Measurements from ENCODE around the gene LRIF1.

DNA sequence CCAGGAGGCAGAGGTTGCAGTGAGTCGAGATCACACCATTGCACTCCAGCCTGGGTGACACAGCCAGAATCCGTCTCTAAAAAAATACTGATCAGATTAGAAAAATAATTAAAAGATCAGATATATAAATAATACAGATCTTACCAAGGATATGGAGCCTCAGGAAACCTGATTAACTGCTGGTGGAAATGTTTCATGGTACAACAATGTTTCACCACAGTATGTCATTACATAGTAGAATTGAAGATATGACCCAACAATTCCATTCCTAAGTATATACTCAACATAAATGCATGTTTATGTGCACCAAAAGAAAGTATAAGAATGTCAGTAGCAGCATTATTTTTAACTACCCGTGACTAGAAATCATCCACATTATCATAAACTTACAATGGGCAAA, 49.0 kb downstream of the LRIF1 start:
- no peak for TF ChIP-seq CHD4 (IDR thresholded peaks at IDR 0.05)
- TF ChIP-seq, protein P1, sequence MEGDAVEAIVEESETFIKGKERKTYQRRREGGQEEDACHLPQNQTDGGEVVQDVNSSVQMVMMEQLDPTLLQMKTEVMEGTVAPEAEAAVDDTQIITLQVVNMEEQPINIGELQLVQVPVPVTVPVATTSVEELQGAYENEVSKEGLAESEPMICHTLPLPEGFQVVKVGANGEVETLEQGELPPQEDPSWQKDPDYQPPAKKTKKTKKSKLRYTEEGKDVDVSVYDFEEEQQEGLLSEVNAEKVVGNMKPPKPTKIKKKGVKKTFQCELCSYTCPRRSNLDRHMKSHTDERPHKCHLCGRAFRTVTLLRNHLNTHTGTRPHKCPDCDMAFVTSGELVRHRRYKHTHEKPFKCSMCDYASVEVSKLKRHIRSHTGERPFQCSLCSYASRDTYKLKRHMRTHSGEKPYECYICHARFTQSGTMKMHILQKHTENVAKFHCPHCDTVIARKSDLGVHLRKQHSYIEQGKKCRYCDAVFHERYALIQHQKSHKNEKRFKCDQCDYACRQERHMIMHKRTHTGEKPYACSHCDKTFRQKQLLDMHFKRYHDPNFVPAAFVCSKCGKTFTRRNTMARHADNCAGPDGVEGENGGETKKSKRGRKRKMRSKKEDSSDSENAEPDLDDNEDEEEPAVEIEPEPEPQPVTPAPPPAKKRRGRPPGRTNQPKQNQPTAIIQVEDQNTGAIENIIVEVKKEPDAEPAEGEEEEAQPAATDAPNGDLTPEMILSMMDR (IDR thresholded peaks at IDR 0.05 in 2 of 3, conservative IDR thresholded peaks at IDR 0.05 in 1 of 3; ENCODE audit: control insufficient read depth in 2 of 3, extremely low read depth in 1 of 3, insufficient read depth in 1 of 3, low read depth in 3 of 3, low read length in 3 of 3): no peak

Data from GM12878 (cell line).